Naive thymus-derived CD4-positive, alpha-beta T cell (primary cell): ENCODE results near the gene ITPR2. TPM values are rescaled to one million over a fixed set of nuclear protein-coding genes. Genes with fewer than 3 reads are reported as not detected.

Experiments used
- ATAC-seq: fragments of 150-1000 bp; cut with Tn5 transposase; 2 replicates; pipeline ENCODE4 v1.10.0; 2021; ENCODE audit warnings: mild to moderate bottlenecking, moderate library complexity
- CTCF ChIA-PET: fragments of 350-600 bp; sonication (Branson Sonifier 250); formaldehyde crosslinking; loops from one replicate; lab custom pipeline; 2021; ENCODE audit warnings: antibody characterized with exemption; lab: Charles Lee
- POLR2A ChIA-PET: fragments of 350-600 bp; sonication (Branson Sonifier 250); formaldehyde crosslinking; loops from one replicate; lab custom pipeline; 2021; ENCODE audit warnings: antibody characterized with exemption, inconsistent platforms; lab: Charles Lee
- DNase-seq, 9 donors: peaks; one replicate each; pipeline versions ENCODE4 v3.0.0 to v3.0.0-alpha.2; 2020 to 2022; ENCODE audit warnings: mixed read lengths in 1 of 9
- H3K27ac ChIP-seq: one replicate; pipeline ENCODE4 v1.7.0; 2013; ENCODE audit warnings: mild to moderate bottlenecking, low read depth, low read length, moderate library complexity
- H3K27me3 ChIP-seq, 2 donors: one replicate each; pipeline ENCODE4 v1.7.0; 2013; ENCODE audit warnings: low read length in 2 of 2, mild to moderate bottlenecking in 2 of 2, moderate library complexity in 2 of 2; ENCODE audit not compliant: control insufficient read depth in 2 of 2, insufficient read depth in 2 of 2
- H3K36me3 ChIP-seq, 3 experiments: 1 replicate in 2 of 3; 2 replicates in 1 of 3; pipeline ENCODE4 v1.7.0; 2013; ENCODE audit warnings: low read length in 3 of 3, mild to moderate bottlenecking in 3 of 3, moderate library complexity in 1 of 3; ENCODE audit not compliant: insufficient read depth in 3 of 3, control insufficient read depth in 2 of 3
- H3K4me1 ChIP-seq, 2 donors: one replicate each; pipeline ENCODE4 v1.7.0; 2013; ENCODE audit warnings: low read length in 2 of 2, mild to moderate bottlenecking in 2 of 2, moderate library complexity in 1 of 2; ENCODE audit not compliant: control insufficient read depth in 2 of 2, insufficient read depth in 2 of 2
- H3K4me3 ChIP-seq: 2 replicates; pipeline ENCODE4 v1.7.0; 2013; ENCODE audit warnings: mild to moderate bottlenecking, low read length
- H3K9me3 ChIP-seq, 3 experiments: 1 replicate in 2 of 3; 2 replicates in 1 of 3; pipeline ENCODE4 v1.7.0; 2013; ENCODE audit warnings: low read length in 3 of 3; ENCODE audit not compliant: control insufficient read depth in 2 of 3
- H3K27ac Mint-ChIP-seq, 9 donors: one replicate each; pipeline ENCODE4 v1.8.0; 2020 to 2022; ENCODE audit warnings: mixed read lengths in 9 of 9, mild to moderate bottlenecking in 8 of 9, moderate library complexity in 5 of 9, inconsistent platforms in 2 of 9
- H3K27me3 Mint-ChIP-seq, 5 donors: one replicate each; pipeline ENCODE4 v1.8.0; 2021 to 2022; ENCODE audit warnings: mixed read lengths in 5 of 5, mild to moderate bottlenecking in 1 of 5
- H3K36me3 Mint-ChIP-seq, 5 donors: one replicate each; pipeline ENCODE4 v1.8.0; 2020 to 2022; ENCODE audit warnings: mixed read lengths in 5 of 5, mild to moderate bottlenecking in 3 of 5, inconsistent platforms in 1 of 5
- H3K4me1 Mint-ChIP-seq, 7 donors: one replicate each; pipeline ENCODE4 v1.8.0; 2020 to 2022; ENCODE audit warnings: mixed read lengths in 7 of 7, mild to moderate bottlenecking in 3 of 7, inconsistent platforms in 1 of 7
- H3K4me3 Mint-ChIP-seq, 10 donors: one replicate each; pipeline ENCODE4 v1.8.0; 2020 to 2022; ENCODE audit warnings: mild to moderate bottlenecking in 10 of 10, mixed read lengths in 10 of 10, moderate library complexity in 6 of 10, inconsistent platforms in 2 of 10
- H3K9me3 Mint-ChIP-seq, 11 donors: one replicate each; pipeline ENCODE4 v1.8.0; 2020 to 2022; ENCODE audit warnings: mixed read lengths in 11 of 11, mild to moderate bottlenecking in 4 of 11, inconsistent platforms in 1 of 11, moderate library complexity in 1 of 11
- intact Hi-C, 2 donors: fragments of 100-400 bp; cut with micrococcal nuclease; formaldehyde crosslinking; loops; one replicate each; pipeline ENCODE4 v1.15.1; 2023
- polyA plus RNA-seq, 2 donors: library from polyadenylated mRNA; unstranded; fragments of 300-500 nt; fragmentation: Illumina TruSeq; gene quantifications; one replicate each; pipeline ENCODE4 v1.2.3, GENCODE V29; 2021
- total RNA-seq, 6 experiments: library from RNA in 5 of 6; stranded (reverse) in 5 of 6; gene quantifications; 1 replicate in 5 of 6; 2 replicates in 1 of 6; pipeline ENCODE4 v1.2.3 and lab custom pipeline; 2021 to 2026

Gene ITPR2
- total and polyA plus RNA-seq, 7 experiments from 2014 or later, result 11.3 to 71.5 (median 51.4) TPM

- H3K4me1 ChIP-seq, result no peaks in the 10 kb centered on the region
- H3K36me3 Mint-ChIP-seq, result peaks cover 4 to 52% (median 50%) of the 10 kb centered on the region in 5 donors
- peaks cover 0 to 2% (median 0%) of the 10 kb centered on the region in 11 donors for H3K9me3 Mint-ChIP-seq
- no peak overlapping the region for H3K27ac Mint-ChIP-seq
- ChIA-PET POLR2A (no interaction called here), CTCF (no interaction called here)
- no peak for ATAC-seq
- no peak overlapping the region for H3K4me3 ChIP-seq
- no peak overlapping the region for H3K4me3 Mint-ChIP-seq
- H3K9me3 ChIP-seq, result no peaks in the 10 kb centered on the region
- peaks cover 0 to 2% (median 0%) of the 10 kb centered on the region in 7 donors for H3K4me1 Mint-ChIP-seq
- no peaks in the 10 kb centered on the region for H3K27me3 Mint-ChIP-seq
- intact Hi-C loops, result no loop called here
- no peaks in the 10 kb centered on the region for H3K27me3 ChIP-seq
- no peak for DNase-seq
- no peak overlapping the region for H3K27ac ChIP-seq
- no peaks in the 10 kb centered on the region for H3K36me3 ChIP-seq
Measured at GRCh38 chr12:26428420-26428819, 404.6 kb downstream of the ITPR2 start.

DNA sequence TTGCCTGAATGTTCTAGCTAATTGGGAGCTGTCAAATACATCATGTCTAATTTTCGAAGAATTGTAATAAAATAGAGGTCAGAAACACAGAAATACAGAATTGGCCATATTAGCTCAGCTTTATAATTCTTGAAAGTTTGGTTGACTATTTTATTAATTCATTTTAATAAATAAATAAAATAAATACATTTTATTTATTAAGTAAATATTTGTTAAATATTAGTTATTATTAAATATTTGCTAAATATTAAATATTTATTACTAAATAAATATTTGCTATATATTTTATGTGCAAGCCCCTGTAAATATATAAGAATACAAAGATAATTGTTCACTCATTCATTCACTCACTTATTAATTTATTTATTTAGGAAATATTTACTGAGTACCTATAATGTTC is 406.3 kb downstream of the ITPR2 start:
- Histone ChIP-seq H3K36me3 (no peaks in the 10 kb centered on the region), H3K27ac (no peak overlapping the region), H3K9me3 (no peaks in the 10 kb centered on the region), H3K4me3 (no peak overlapping the region), H3K27me3 (no peaks in the 10 kb centered on the region), H3K4me1 (no peaks in the 10 kb centered on the region)
- intact Hi-C loops, result no loop called here
- Mint-ChIP-seq H3K4me1 (peaks cover 0 to 9% (median 0%) of the 10 kb centered on the region in 7 donors), H3K27ac (no peak overlapping the region), H3K36me3 (peaks cover 3 to 44% (median 35%) of the 10 kb centered on the region in 5 donors), H3K27me3 (no peaks in the 10 kb centered on the region), H3K4me3 (no peak overlapping the region), H3K9me3 (peaks cover 0 to under 1% (median 0%) of the 10 kb centered on the region in 11 donors)
- POLR2A ChIA-PET, result no interaction called here
- CTCF ChIA-PET, result no interaction called here
- ATAC-seq (no peak), DNase-seq (no peak)

DNA sequence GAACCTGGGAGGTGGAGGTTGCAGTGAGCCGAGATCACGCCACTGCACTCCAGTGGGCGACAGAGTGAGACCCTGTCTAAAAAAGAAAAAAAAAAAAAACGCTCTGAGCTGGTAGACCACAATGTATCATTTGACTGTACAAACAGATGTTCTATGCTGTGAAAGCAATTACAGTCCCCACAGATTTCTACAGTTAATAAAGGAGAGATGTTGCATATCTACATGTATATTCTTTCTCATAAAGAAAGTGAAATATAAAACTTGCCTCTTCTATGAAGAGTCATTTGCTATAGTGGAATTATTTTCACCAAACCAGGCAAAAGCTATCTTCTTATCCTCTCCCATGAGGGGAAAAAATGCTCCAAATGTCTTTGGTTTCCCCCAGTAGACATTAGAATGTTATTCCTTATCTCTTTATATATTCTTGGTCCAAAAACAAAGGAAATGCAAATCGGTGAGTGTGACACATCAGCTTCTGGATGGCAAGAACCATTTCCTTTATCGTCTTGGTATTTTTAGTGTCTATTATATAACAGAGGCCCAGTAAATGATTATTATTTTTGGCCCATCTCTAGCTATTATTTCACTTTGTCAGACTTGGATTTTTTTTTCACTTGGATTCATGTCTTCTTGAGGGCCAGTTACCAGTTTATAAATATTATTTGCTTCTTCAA is 407.3 kb downstream of the ITPR2 start:
- Mint-ChIP-seq H3K27ac (no peak overlapping the region), H3K4me1 (peaks cover 0 to 13% (median 0%) of the 10 kb centered on the region in 7 donors), H3K27me3 (no peaks in the 10 kb centered on the region), H3K9me3 (no peaks in the 10 kb centered on the region), H3K4me3 (no peak overlapping the region), H3K36me3 (peaks cover 4 to 47% (median 38%) of the 10 kb centered on the region in 5 donors)
- no peaks in the 10 kb centered on the region for H3K4me1 ChIP-seq
- ChIA-PET CTCF (no interaction called here), POLR2A (interaction anchor here (1.1 kb wide), 1 partner anchor 11 kb away, joined by 3 read pairs; no protein-coding TSS in a partner anchor)
- intact Hi-C loops, result no loop called here
- H3K4me3 ChIP-seq, result no peak overlapping the region
- H3K36me3 ChIP-seq, result no peaks in the 10 kb centered on the region
- no peaks in the 10 kb centered on the region for H3K27me3 ChIP-seq
- ATAC-seq (no peak), DNase-seq (no peak)
- H3K27ac ChIP-seq, result no peak overlapping the region
- no peaks in the 10 kb centered on the region for H3K9me3 ChIP-seq

- ChIA-PET POLR2A (no interaction called here), CTCF (no interaction called here)
- no peaks in the 10 kb centered on the region for H3K4me1 ChIP-seq
- Mint-ChIP-seq H3K4me1 (peaks cover 0 to 13% (median 0%) of the 10 kb centered on the region in 7 donors), H3K36me3 (peaks cover 7 to 53% (median 43%) of the 10 kb centered on the region in 5 donors), H3K4me3 (no peak overlapping the region), H3K27ac (no peak overlapping the region), H3K27me3 (no peaks in the 10 kb centered on the region), H3K9me3 (peaks cover 0 to 4% (median 0%) of the 10 kb centered on the region in 11 donors)
- DNase-seq (no peak), ATAC-seq (no peak)
- peaks cover 0 to 7% (median 3%) of the 10 kb centered on the region in 3 experiments for H3K36me3 ChIP-seq
- H3K4me3 ChIP-seq, result no peak overlapping the region
- H3K27me3 ChIP-seq, result no peaks in the 10 kb centered on the region
- intact Hi-C loops, result no loop called here
- no peak overlapping the region for H3K27ac ChIP-seq
- H3K9me3 ChIP-seq, result no peaks in the 10 kb centered on the region
Measured at GRCh38 chr12:26422839-26423398, 410.1 kb downstream of the ITPR2 start.

- Mint-ChIP-seq H3K4me1 (peaks cover 0 to 4% (median 0%) of the 10 kb centered on the region in 7 donors), H3K4me3 (no peak overlapping the region), H3K27me3 (no peaks in the 10 kb centered on the region), H3K36me3 (peaks cover 13 to 69% (median 57%) of the 10 kb centered on the region in 5 donors), H3K9me3 (peaks cover 0 to 4% (median 0%) of the 10 kb centered on the region in 11 donors), H3K27ac (no peak overlapping the region)
- DNase-seq, result no peak
- H3K9me3 ChIP-seq, result no peaks in the 10 kb centered on the region
- H3K27ac ChIP-seq, result no peak overlapping the region
- no peaks in the 10 kb centered on the region for H3K4me1 ChIP-seq
- no peak overlapping the region for H3K4me3 ChIP-seq
- intact Hi-C loops, result loop anchor here in 1 of 2 donors (10.0 kb wide), 1 partner anchor 322 kb away; no protein-coding TSS in a partner anchor
- H3K36me3 ChIP-seq, result peaks cover 0 to 9% (median 7%) of the 10 kb centered on the region in 3 experiments
- POLR2A ChIA-PET, result no interaction called here
- no peak for ATAC-seq
- no peaks in the 10 kb centered on the region for H3K27me3 ChIP-seq
- CTCF ChIA-PET, result no interaction called here
Measured at GRCh38 chr12:26416550-26416949, 416.4 kb downstream of the ITPR2 start.

GRCh38 chr12:26410689-26411088 is 422.3 kb downstream of the ITPR2 start:
- H3K36me3 Mint-ChIP-seq, result peaks cover 10 to 66% (median 45%) of the 10 kb centered on the region in 5 donors
- H3K9me3 ChIP-seq, result no peaks in the 10 kb centered on the region
- DNase-seq (no peak), ATAC-seq (no peak)
- no peaks in the 10 kb centered on the region for H3K4me1 ChIP-seq
- H3K27ac Mint-ChIP-seq, result no peak overlapping the region
- no peaks in the 10 kb centered on the region for H3K4me1 Mint-ChIP-seq
- no peak overlapping the region for H3K4me3 Mint-ChIP-seq
- POLR2A ChIA-PET, result no interaction called here
- no peak overlapping the region for H3K4me3 ChIP-seq
- intact Hi-C loops, result loop anchor here in 1 of 2 donors (10.0 kb wide), 1 partner anchor 316 kb away; no protein-coding TSS in a partner anchor
- H3K27me3 Mint-ChIP-seq, result no peaks in the 10 kb centered on the region
- no peaks in the 10 kb centered on the region for H3K9me3 Mint-ChIP-seq
- CTCF ChIA-PET, result interaction anchor here (0.5 kb wide), 1 partner anchor 975 kb away, joined by 3 read pairs; no protein-coding TSS in a partner anchor
- no peaks in the 10 kb centered on the region for H3K27me3 ChIP-seq
- H3K36me3 ChIP-seq, result peaks cover 0 to 31% (median 0%) of the 10 kb centered on the region in 3 experiments
- H3K27ac ChIP-seq, result no peak overlapping the region
